H4 (cell line): ENCODE data around the gene FOXO1. TPM values are rescaled to one million over a fixed set of nuclear protein-coding genes. Genes with fewer than 3 reads are reported as not detected.
"Not testable (repeated sequence)": the region's sequence is repeated elsewhere in the genome, so short reads cannot be mapped to it uniquely, and the experiment has no call there.

Experiments
- DNase-seq: peaks from one replicate; pipeline ENCODE4 v3.0.0-alpha.2; 2015; ENCODE audit warnings: low spot score
- total RNA-seq: library from RNA; depleted of rRNA; stranded (reverse); fragments of >200 nt; shearing (Covaris generic); gene quantifications from 2 replicates; pipeline ENCODE4 v1.2.3, GENCODE V29; 2014

FOXO1 gene
- total RNA-seq, 1 experiment from 2014 or later = 1.7 TPM

GRCh38 chr13:40666933-40667621 lies 636 bp upstream of the FOXO1 start:
- DNase-seq = no peak

GRCh38 chr13:40665126-40666044 lies 1.1 kb downstream of the FOXO1 start:
- no peak for DNase-seq

- no peak for DNase-seq
These were observed 1.9 kb downstream of the FOXO1 start for GRCh38 chr13:40664350-40665125.

- DNase-seq = not testable (repeated sequence)
These were observed 2.4 kb downstream of the FOXO1 start for GRCh38 chr13:40664100-40664349.

- DNase-seq = no peak
These were observed 3.6 kb downstream of the FOXO1 start for GRCh38 chr13:40662866-40663265.

- no peak for DNase-seq
These were observed 4.4 kb downstream of the FOXO1 start for GRCh38 chr13:40661875-40662665.

- DNase-seq = no peak
These were observed 5.7 kb downstream of the FOXO1 start for GRCh38 chr13:40660692-40661091.

- no peak for DNase-seq
These were observed 6.2 kb downstream of the FOXO1 start for GRCh38 chr13:40660141-40660664.

- DNase-seq = no peak
These were observed 8.5 kb downstream of the FOXO1 start for GRCh38 chr13:40657951-40658350.

GRCh38 chr13:40657307-40657706 lies 9.1 kb downstream of the FOXO1 start:
- no peak for DNase-seq

GRCh38 chr13:40656358-40656757 lies 10.1 kb downstream of the FOXO1 start:
- DNase-seq = no peak

GRCh38 chr13:40653527-40654318 lies 12.7 kb downstream of the FOXO1 start:
- DNase-seq = no peak

- no peak for DNase-seq
These were observed 13.9 kb downstream of the FOXO1 start for GRCh38 chr13:40652588-40652940.

GRCh38 chr13:40651866-40652587 lies 14.4 kb downstream of the FOXO1 start:
- DNase-seq = no peak

GRCh38 chr13:40648841-40649240 lies 17.6 kb downstream of the FOXO1 start:
- DNase-seq = no peak

- no peak for DNase-seq
These were observed 18.4 kb downstream of the FOXO1 start for GRCh38 chr13:40648040-40648439.

GRCh38 chr13:40644838-40645604 lies 21.4 kb downstream of the FOXO1 start:
- DNase-seq = no peak

GRCh38 chr13:40640845-40641458 lies 25.5 kb downstream of the FOXO1 start:
- no peak for DNase-seq

GRCh38 chr13:40640202-40640601 lies 26.2 kb downstream of the FOXO1 start:
- DNase-seq = no peak
